Inferior parietal cortex (tissue), 1 donor: ENCODE data around the gene INTS15.

Experiments used
- DNase-seq: peaks from one replicate; pipeline ENCODE4 v3.0.0-alpha.2; 2016; ENCODE audit errors: extremely low spot score

INTS15 gene

GRCh38 chr7:6655636-6656385, 66.0 kb downstream of the INTS15 start:
- no peak for DNase-seq

GRCh38 chr7:6656413-6656812, 66.6 kb downstream of the INTS15 start:
- no peak for DNase-seq
